HG03095 (cell line): Measurements from ENCODE around the gene OVCH1.
A peak's percentile ranks its signal among the peaks of the same experiment; 100 is the strongest.

ENCODE experiments used
- ATAC-seq: cut with Tn5 transposase; IDR thresholded peaks from one replicate; pipeline ENCODE4 v1.9.1; 2021; ENCODE audit warnings: moderate library complexity; ENCODE audit not compliant: unreplicated experiment

OVCH1 gene, protein sequence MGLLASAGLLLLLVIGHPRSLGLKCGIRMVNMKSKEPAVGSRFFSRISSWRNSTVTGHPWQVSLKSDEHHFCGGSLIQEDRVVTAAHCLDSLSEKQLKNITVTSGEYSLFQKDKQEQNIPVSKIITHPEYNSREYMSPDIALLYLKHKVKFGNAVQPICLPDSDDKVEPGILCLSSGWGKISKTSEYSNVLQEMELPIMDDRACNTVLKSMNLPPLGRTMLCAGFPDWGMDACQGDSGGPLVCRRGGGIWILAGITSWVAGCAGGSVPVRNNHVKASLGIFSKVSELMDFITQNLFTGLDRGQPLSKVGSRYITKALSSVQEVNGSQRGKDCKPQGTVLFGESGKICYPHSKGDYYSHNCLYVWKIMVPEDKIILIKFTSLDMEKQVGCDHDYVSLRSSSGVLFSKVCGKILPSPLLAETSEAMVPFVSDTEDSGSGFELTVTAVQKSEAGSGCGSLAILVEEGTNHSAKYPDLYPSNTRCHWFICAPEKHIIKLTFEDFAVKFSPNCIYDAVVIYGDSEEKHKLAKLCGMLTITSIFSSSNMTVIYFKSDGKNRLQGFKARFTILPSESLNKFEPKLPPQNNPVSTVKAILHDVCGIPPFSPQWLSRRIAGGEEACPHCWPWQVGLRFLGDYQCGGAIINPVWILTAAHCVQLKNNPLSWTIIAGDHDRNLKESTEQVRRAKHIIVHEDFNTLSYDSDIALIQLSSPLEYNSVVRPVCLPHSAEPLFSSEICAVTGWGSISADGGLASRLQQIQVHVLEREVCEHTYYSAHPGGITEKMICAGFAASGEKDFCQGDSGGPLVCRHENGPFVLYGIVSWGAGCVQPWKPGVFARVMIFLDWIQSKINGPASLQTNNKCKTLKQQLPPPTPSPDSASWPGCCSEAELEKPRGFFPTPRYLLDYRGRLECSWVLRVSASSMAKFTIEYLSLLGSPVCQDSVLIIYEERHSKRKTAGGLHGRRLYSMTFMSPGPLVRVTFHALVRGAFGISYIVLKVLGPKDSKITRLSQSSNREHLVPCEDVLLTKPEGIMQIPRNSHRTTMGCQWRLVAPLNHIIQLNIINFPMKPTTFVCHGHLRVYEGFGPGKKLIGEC

DNA sequence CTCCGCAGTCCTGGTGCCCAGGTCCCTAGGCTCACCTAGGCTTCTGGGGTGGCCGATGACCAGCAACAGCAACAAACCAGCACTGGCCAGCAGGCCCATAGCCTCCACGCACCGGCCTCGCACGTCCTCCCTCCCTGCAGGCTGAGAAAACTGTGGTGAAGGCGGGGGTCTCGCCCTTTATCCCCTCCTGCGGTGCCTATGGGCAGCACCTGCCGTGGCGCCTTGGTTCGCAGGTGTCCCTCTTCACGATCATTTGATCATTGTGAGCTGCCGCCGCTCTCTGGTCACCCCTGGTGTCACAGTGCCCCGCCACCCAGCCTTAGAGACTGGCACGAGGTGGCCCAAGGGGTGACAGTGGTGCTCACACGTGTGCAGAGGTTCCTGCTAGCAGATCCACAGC is at the start of gene OVCH1:
Gene OVCH1 (minus strand): TSS at position 99 of the 400 bp plus-strand sequence. CDS start 0 bp downstream, at position 99.
- ATAC-seq = no peak

DNA sequence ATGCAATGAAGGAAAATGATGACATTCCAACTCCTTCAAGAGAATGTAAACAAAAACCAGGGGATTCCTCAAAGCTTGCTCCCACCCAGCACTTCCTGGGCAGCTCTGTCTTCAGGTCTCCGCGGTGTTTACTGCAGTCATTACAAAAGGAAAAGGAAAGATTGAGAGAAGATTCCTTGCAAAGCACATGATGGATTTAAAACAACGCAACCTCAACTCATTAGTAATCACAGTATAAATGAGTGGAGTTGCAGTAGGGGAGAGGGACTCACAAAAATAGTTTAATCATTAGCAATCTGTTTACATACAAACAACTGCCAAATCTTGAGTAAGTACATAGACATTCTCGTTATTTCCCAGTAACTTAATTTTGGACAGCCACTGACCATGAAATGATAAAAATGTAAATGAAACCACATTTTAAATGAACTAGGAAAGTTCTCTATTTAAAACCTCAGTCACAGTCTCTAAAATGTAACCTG is 49.7 kb upstream of the OVCH1 start:
- no peak for ATAC-seq

DNA sequence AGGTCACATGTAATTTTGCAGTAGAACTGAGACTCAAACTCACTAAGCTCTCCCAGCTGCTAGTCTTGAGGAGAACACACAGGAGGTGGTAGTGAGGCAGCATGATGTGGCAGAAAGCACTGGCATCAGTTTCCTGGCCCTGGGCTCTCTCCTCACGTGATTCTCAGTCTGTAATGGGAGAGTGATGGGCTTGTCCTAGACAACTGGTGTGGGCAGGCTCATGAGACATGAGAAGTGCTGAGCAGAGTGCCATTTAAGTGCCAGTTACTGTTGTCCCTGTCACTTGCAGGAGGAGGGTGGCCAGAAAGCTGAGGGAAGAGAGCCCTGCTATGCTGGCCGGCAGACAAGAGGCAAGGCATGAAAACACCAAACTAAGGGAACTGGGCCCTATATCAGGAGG is 48.5 kb upstream of the OVCH1 start:
- ATAC-seq = no peak

DNA sequence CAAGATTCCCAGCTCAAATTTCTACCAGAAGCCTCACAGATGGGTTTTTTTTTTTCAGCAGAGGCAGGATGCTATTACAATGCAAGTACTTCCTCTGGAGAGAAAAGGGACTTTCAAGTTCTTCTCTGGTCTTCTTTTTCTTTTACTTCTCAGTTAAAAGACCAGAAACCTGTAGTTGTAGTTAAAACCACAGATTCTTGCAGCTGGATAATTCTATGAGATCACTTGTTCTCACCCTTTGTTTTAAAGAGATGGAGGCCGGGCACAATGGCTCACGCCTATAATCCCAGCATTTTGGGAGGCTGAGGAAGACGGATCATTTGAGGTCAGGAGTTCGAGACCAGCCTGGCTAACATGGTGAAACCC is 47.6 kb upstream of the OVCH1 start:
- ATAC-seq = peak; percentile 87

DNA sequence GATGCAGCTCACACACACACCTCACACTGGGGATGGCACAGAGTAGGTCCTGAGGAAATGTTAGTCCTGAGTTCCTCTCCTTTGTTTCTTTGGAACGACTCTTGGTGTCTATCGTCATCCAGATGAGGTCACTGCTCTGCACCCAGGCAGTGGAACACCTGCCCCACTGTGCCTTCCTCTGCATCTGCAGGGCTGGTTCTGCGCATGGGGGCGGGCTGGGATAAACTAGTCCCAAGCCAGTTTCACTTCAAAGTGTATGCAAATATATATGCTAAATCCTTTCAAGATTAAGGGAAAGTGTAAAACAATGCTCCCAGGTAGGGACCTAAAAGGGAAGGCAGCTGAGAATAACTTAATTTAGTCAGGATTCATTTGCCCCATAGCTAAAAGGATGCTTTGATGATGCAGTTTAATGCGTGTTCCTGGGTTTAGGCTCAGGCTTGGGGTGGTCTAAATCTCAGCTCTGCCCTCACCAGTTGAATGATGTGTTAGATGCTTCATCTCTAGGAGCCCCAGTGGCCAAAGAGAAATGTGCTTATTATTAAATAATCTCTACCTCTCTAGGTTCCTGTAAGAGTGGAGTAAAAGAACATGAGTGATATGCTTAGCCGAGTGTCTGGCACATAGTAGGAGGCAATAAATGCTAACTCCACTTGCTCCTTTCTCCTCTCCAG is 47.1 kb upstream of the OVCH1 start:
- ATAC-seq = peak; percentile 35

DNA sequence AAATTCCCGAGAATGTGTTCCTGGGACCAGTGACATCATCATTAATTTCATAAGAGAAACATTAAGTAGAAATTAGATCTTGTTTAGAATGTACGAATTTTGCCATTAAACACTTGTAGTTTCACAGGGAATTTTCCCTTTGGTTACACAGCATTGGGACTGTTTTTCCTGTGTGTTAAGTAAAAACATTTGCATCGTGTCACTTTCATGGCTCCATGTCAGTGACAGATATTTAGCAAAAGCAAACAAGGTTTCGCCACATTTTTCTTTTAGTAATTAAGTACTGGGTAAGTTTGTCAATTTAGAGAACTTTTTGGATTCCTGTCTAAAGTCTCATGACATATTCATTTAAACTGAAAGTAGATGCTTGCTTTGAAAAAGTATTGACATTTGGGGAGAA is 45.5 kb upstream of the OVCH1 start:
- ATAC-seq = no peak

DNA sequence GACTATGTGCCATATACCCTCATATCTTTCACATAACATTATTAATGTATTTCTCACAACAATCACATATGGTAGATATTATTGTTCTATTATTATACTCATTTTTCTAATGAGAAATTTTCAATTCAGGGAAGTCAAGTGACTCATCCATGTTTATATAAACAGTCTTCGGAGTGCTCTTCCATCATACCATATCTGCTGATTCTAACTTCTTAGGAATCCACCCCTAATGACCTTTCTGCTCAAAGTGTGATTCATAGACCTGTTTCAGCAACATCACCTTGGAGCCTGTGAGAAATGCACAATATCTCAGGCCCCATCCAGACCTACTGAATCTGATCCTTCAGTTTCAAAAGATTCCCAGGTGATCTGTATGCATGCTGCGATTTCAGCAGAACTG is 39.8 kb upstream of the OVCH1 start:
- no peak for ATAC-seq

DNA sequence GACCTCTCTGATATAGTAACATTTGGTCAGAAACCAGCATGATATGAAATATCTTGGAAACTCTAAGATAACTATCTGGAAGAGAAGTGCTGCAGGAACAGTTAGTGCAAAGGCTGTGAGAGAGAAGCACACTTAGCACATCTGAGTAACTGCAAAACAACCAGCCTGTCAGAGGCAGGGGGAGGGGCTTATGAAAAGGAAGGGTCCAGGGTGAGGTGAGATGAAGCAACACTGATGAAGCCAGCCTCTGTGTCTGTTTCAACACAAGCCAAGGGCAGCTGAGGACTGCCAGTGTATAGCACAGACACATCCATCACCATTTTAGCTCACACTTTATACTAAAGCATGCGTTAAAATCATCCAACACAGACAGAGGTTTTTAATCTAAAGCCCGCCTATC is 37.4 kb upstream of the OVCH1 start:
- no peak for ATAC-seq

DNA sequence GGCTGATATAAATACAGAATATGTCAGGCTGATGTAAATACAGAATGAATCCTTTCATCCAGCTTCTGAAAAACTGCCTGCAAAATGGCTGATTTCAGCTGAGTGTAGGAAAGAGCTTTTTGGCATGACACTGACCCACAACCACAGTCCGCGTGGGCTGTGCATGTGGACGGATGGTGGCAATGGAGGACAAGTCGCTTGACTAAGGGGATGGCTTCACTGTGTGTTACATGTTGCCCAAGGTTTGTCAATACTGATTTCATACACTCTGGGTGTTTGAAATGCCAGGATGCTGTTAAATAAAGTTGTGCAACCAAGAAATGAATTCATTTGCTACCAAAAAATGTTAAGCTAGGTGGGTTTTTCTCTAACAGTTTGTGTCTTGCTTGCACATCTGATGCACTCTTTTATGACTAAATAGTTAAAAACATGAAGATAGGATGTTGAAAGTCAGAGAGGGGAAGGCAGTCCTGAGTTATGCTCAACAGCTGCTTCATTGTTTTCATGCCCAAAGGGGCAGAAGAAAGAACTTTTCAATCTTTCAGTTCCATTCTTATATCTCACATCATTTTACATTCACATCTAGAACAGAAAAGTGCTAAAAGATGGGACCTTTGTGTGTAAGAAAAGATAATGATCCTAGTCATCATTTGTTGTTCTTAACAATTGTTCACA is 36.5 kb upstream of the OVCH1 start:
- ATAC-seq = no peak

DNA sequence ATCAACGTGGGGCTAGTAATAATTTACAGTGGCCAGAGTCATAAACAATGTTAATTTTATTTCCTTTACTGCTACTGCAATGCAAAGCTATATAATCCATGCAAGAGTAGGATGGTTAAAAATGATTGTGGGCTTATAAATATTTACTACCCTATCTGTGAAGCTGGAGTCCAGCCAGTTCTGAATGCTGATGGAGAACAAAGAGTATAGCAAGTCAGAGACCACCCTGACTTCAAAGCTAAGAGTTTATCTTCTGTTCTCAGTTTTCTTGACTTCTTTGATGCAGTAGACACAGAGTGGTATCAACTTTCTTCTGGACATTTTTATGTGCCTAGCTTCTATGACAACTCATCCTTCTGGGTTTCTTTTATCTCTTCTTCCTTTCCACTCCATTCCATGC is 34.0 kb upstream of the OVCH1 start:
- ATAC-seq = no peak

DNA sequence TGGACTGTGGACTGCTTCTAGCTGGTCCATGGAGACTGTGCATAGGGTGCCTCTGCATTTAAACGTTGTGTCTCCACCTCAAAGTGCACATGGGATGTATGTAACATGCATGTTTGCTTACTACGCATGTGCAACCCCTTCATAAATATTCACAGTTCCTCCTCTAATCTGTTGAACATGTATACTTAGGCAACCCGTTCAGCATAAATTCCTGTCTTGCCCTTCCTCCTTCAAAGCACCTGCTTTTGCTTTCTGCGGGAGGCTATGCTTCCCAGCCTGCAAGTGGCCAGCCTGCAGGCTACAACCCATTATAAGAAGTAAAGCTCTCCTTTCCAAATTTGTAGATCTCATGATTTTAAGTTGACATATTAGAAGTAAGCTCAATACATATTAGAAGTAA is 33.0 kb upstream of the OVCH1 start:
- no peak for ATAC-seq

DNA sequence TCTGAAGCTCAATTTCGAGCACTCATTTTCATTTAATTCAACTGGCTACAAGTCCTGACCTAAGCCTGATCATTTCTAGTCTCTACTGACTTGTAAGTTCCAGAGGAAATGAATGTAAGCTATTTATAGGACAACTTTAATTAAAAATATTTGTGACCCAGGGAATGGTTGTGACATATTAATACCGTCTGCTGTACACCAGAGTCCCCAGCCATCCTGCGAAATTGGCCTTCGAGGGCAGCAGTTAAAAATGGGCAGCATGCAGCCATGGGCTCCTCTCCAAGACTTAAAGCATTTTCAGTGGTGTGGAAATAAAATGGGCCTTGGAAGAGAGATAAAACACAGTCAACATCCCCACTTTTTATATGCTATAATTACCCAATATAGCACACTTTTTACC is 30.7 kb upstream of the OVCH1 start:
- ATAC-seq = no peak

DNA sequence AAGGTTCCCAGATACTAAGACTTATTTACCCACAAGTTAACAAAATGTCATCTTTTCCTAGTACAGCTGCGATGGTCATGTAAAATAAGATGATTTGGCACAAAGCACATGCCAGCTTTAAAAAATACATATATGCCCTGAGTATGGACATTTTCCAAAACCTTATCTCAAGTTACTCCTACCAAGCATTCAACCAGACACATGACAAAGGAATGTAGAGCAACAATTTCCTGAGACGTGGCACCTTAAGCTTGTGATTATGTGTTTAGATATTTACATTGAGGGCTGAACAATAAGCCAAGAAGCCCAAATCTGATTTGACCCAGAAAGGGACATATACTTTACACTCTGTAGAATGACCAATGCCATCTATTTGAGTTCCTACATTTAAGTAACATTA is 24.5 kb upstream of the OVCH1 start:
- ATAC-seq = no peak

DNA sequence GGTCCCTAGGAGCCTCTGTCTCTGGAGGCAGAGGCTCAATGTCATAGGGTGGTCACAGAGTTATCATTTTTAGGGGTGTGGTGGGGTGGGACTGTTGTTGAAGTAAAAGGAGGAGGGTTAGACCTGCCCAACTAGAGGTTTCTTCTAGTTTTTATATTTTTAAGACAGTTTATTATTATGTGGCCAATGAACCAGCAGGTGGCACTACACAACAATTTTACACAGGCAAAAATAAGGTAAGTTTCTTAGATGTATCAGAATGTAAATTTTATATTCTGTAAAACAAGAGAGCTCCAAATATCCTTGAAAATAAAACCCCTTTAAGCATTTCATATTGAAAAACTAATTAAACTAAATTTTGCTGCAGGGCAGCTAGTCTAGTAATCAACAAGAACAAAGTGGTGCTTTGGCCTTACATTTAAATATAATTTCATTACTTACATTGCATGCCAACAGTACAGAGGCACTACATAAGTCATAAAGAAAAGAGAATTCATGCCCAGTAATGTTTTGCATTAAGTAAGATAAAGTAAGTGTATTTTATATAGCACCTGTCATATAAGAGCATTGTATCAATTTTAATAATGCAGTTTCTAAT is 22.2 kb upstream of the OVCH1 start:
- ATAC-seq = no peak

DNA sequence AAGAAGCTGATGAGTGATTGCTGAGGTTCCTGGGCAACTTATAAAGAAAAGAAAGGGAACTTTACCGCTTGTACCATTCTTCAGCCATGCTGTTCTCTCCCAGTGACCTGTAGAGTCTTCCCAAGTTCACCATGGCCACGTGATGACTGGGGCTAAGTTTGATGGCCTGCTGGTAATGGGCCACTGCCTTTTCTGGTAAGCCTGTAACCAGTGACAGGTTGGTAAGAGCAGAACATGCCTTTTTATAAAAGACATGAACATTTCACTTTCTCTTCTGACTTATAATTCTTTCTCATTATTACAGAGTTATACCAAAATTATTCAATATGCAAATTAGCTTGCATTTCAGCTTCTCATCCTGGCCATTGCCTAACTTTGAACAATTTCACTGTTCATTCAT is 20.9 kb upstream of the OVCH1 start:
- no peak for ATAC-seq

DNA sequence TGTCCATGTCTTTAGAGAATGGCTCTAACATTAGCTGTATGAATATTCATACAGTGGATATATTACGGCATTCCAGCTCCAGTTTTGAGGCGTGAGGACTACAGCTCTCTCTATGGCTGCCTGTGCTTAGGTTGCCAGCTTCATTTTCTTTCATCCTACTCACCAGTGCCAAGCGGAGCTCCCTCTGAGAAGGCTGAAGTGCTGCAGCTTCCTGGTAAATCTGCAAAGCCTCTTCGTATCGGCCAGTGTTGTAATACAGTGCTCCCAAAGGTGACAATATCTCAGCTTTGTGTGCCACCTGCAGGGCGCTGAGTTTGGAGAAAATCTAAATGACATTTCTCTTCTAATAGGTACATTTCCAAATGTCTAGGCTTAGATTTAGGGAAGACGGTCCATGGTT is 19.8 kb upstream of the OVCH1 start:
- no peak for ATAC-seq

DNA sequence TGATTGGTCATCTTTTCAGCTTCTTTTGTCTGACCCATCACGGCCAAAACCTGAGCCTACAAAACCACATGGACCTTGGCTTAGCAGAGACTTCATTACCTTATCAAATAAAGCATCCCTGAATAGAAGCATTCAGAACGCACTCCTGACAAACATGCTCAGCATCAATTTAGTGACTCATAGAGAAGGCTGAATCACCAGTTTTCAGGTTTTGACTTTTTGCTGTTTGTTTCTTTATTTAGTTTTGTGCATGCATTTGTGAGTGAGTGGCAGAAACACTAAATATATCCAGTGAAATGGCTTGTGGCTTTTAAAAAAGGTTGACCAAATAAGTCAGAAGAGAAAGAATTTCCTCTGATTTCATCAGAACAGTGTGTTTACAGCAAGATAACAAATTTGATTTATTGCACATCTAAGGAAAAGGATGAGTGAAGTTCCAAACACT is 19.0 kb upstream of the OVCH1 start:
- no peak for ATAC-seq

DNA sequence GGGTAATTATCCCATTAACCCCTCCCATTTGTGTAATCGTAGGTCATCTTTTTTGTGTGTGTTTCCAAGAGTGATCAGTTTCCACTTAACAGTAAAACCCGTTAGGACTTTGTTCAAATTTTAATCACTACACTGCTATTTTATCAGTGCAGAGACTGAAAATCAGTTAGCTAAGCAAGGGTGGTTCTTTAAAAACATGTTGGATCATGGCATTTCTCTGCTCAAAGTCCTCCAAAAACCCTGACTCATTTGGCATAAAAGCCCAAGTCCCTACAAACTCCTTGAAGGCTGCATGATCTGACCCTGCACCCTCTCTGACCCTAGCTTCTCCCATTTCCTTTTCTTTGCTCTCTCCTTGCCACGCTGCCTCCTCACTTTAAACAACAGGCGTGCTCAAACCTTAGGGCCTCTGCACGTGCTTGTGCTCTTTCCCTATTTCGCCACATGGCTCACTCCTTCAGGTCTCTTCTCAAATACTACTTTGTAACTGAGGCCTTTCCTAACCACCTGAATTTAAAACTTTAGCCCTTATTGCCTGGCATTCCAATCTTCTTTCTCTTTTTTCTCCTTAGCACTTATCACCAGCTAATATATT is 13.2 kb upstream of the OVCH1 start:
- no peak for ATAC-seq

DNA sequence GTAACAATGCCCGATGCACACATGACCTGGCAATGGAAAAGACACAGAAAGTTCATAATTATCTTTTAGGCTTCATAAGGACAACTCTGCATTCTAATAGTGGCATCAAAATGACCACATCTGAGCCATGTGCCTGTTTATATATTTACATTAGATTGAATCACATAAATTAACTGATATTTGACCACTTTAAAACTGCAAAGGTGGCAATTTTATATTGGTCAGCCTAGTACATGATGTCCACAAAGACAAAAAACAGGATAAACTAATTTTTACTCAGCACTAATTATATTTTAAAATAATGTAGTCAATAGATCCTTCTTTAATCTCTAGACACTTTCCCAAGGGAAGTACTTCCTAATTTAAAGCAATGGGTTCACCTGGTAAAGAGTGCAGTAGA is 12.0 kb upstream of the OVCH1 start:
- ATAC-seq = no peak

DNA sequence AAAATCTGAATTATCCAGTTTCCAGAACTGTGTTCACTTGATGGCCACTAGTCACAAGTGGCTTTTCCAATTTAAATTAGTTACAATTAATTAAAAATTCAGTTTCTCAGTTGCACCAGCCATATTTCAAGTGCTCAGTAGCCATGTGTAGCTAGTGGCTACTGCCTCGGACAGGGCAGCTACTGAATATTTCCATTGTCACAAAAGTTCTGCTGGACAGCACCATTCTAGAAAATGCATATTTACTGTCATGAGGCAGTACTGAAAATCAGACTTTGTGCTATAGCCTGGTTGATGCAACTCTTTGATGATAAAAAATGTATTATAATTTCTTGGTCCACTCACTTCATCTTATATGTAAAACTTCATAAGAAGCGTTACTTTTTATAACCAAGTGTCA is 11.5 kb upstream of the OVCH1 start:
- no peak for ATAC-seq
